Fibroblast of mammary gland (primary cell): Measurements from ENCODE around the gene LRP1.

ENCODE experiments used
- DNase-seq: peaks from one replicate; pipeline ENCODE4 v3.0.0-alpha.2; 2010; ENCODE audit warnings: low read depth
- H3K4me3 ChIP-seq: 2 replicates; pipeline ENCODE4 v1.5.1; 2011; ENCODE audit warnings: low read depth, mild to moderate bottlenecking, low read length, moderate library complexity; ENCODE audit not compliant: control insufficient read depth
- CTCF ChIP-seq: conservative IDR thresholded peaks from 2 replicates; pipeline ENCODE4 v1.5.1; 2011; ENCODE audit warnings: low read depth, low read length, inconsistent platforms; ENCODE audit not compliant: control insufficient read depth, insufficient read depth

Gene LRP1

GRCh38 chr12:57201631-57202030 lies 73.3 kb downstream of the LRP1 start:
- DNase-seq, result no peak
- no peak for TF ChIP-seq CTCF
- H3K4me3 ChIP-seq, result no peak overlapping the region

DNA sequence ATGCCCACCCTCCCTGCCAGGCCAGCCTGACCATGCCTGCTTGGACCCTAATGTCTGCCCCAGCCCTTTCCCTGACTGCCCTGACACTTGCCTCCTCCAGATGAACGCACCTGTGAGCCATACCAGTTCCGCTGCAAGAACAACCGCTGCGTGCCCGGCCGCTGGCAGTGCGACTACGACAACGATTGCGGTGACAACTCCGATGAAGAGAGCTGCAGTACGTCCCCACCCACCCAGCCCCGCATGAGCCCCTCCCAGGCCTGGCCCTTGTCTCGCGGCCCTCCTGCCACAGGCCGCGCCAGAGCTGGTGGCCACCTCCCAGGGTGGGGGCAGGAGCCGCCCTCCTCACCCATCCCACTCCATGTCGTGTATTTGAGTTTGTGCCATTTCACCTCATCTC lies 74.0 kb downstream of the LRP1 start:
- no peak for DNase-seq
- H3K4me3 ChIP-seq, result no peak overlapping the region
- no peak for TF ChIP-seq CTCF

GRCh38 chr12:57203201-57203600 lies 74.9 kb downstream of the LRP1 start:
- DNase-seq, result no peak
- no peak for TF ChIP-seq CTCF
- H3K4me3 ChIP-seq, result no peak overlapping the region

GRCh38 chr12:57203791-57204190 lies 75.5 kb downstream of the LRP1 start:
- H3K4me3 ChIP-seq, result no peak overlapping the region
- no peak for DNase-seq
- no peak for TF ChIP-seq CTCF

GRCh38 chr12:57204454-57204853 lies 76.2 kb downstream of the LRP1 start:
- TF ChIP-seq CTCF, result no peak
- H3K4me3 ChIP-seq, result no peak overlapping the region
- DNase-seq, result no peak

DNA sequence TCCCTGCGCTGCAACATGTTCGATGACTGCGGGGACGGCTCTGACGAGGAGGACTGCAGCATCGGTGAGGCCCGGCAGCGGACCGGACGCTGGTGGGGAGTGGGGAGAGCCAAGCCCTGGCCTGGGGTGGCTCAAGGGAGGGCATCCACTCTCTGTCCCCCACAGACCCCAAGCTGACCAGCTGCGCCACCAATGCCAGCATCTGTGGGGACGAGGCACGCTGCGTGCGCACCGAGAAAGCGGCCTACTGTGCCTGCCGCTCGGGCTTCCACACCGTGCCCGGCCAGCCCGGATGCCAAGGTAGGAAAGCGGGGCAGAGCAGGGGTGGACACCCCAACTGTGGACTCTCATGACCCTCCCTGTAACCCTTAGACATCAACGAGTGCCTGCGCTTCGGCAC lies 76.9 kb downstream of the LRP1 start:
- no peak overlapping the region for H3K4me3 ChIP-seq
- no peak for DNase-seq
- TF ChIP-seq CTCF, result no peak

DNA sequence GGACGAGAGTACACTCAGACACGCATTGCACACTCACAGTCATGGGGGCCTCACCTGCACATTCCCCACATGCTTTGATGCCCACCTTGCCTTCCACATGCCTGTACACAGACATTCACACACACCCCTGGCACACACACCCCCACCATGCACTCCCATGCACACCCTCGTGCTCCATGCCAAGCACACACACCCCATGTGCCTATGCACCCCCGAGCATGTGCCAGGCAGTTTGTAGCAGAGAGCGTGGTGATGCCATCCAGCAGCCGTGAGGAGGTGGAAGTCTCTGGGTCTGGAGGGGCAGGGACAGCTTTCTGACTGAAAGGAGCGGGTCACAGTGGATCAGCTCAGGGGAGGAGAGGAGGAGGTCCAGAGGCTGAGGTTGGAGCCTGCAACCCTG lies 77.6 kb downstream of the LRP1 start:
- TF ChIP-seq CTCF, result no peak
- no peak overlapping the region for H3K4me3 ChIP-seq
- no peak for DNase-seq
